ENCODE data around the gene SEC31A. TPM values are rescaled to one million over a fixed set of nuclear protein-coding genes. Genes with fewer than 3 reads are reported as not detected.
"Not testable (repeated sequence)": the region's sequence is repeated elsewhere in the genome, so short reads cannot be mapped to it uniquely, and the experiment has no call there.

SEC31A gene
- total and polyA plus RNA-seq, 2 donors = 109 to 522 TPM

- no peaks in the 10 kb centered on the region for H3K4me1 ChIP-seq (ENCODE audit: insufficient read depth)
- 98% methylated on average over 5 of the region's 5 CpGs for WGBS
- no peak overlapping the region for H3K4me3 ChIP-seq (ENCODE audit: low read depth, low read length)
- DNase-seq (ENCODE audit: extremely low spot score) = no peak
- H3K27ac ChIP-seq (ENCODE audit: low read depth) = no peak overlapping the region
- H3K36me3 ChIP-seq (ENCODE audit: insufficient read depth) = no peaks in the 10 kb centered on the region
These were observed 22.4 kb downstream of the SEC31A start for GRCh38 chr4:82868572-82868971.

GRCh38 chr4:82866706-82867385 lies 24.1 kb downstream of the SEC31A start:
- Histone ChIP-seq H3K27ac (ENCODE audit: low read depth) (no peak overlapping the region), H3K36me3 (ENCODE audit: insufficient read depth) (no peaks in the 10 kb centered on the region), H3K4me1 (ENCODE audit: insufficient read depth) (no peaks in the 10 kb centered on the region), H3K4me3 (ENCODE audit: low read depth, low read length) (no peak overlapping the region)
- DNase-seq (ENCODE audit: extremely low spot score) = no peak
- 62% methylated on average over 8 of the region's 8 CpGs for WGBS

- H3K36me3 ChIP-seq (ENCODE audit: insufficient read depth); H3K4me1 ChIP-seq (ENCODE audit: insufficient read depth); H3K27ac ChIP-seq (ENCODE audit: low read depth); DNase-seq (ENCODE audit: extremely low spot score); H3K4me3 ChIP-seq (ENCODE audit: low read depth, low read length): not testable (repeated sequence)
- 65% methylated on average over 6 of the region's 6 CpGs for WGBS
These were observed 24.9 kb downstream of the SEC31A start for GRCh38 chr4:82866033-82866432.

- no peak overlapping the region for H3K4me3 ChIP-seq (ENCODE audit: low read depth, low read length)
- H3K27ac ChIP-seq (ENCODE audit: low read depth) = no peak overlapping the region
- 39% methylated on average over 1 of the region's 1 CpG for WGBS
- no peaks in the 10 kb centered on the region for H3K36me3 ChIP-seq (ENCODE audit: insufficient read depth)
- DNase-seq (ENCODE audit: extremely low spot score) = no peak
- no peaks in the 10 kb centered on the region for H3K4me1 ChIP-seq (ENCODE audit: insufficient read depth)
These were observed 25.4 kb downstream of the SEC31A start for GRCh38 chr4:82865592-82865991.

GRCh38 chr4:82864336-82864979 lies 26.5 kb downstream of the SEC31A start:
- H3K4me1 ChIP-seq (ENCODE audit: insufficient read depth) = no peaks in the 10 kb centered on the region
- H3K4me3 ChIP-seq (ENCODE audit: low read depth, low read length) = no peak overlapping the region
- no peak overlapping the region for H3K27ac ChIP-seq (ENCODE audit: low read depth)
- no peak for DNase-seq (ENCODE audit: extremely low spot score)
- no peaks in the 10 kb centered on the region for H3K36me3 ChIP-seq (ENCODE audit: insufficient read depth)
- 85% methylated on average over 6 of the region's 6 CpGs for WGBS

- Histone ChIP-seq H3K36me3 (ENCODE audit: insufficient read depth) (peaks cover 1% of the 10 kb centered on the region), H3K4me1 (ENCODE audit: insufficient read depth) (no peaks in the 10 kb centered on the region), H3K27ac (ENCODE audit: low read depth) (no peak overlapping the region), H3K4me3 (ENCODE audit: low read depth, low read length) (no peak overlapping the region)
- DNase-seq (ENCODE audit: extremely low spot score) = no peak
These were observed 29.4 kb downstream of the SEC31A start for GRCh38 chr4:82861529-82861928.

GRCh38 chr4:82860487-82860886 lies 30.5 kb downstream of the SEC31A start:
- not testable (repeated sequence) for H3K27ac ChIP-seq (ENCODE audit: low read depth); DNase-seq (ENCODE audit: extremely low spot score); H3K4me1 ChIP-seq (ENCODE audit: insufficient read depth); H3K4me3 ChIP-seq (ENCODE audit: low read depth, low read length); H3K36me3 ChIP-seq (ENCODE audit: insufficient read depth)
- 97% methylated on average over 2 of the region's 2 CpGs for WGBS

- no peaks in the 10 kb centered on the region for H3K4me1 ChIP-seq (ENCODE audit: insufficient read depth)
- peaks cover 3% of the 10 kb centered on the region for H3K36me3 ChIP-seq (ENCODE audit: insufficient read depth)
- H3K27ac ChIP-seq (ENCODE audit: low read depth) = no peak overlapping the region
- DNase-seq (ENCODE audit: extremely low spot score) = no peak
- H3K4me3 ChIP-seq (ENCODE audit: low read depth, low read length) = no peak overlapping the region
- WGBS = 66% methylated on average over 5 of the region's 5 CpGs
These were observed 38.1 kb downstream of the SEC31A start for GRCh38 chr4:82852751-82853285.

GRCh38 chr4:82851885-82852750 lies 38.8 kb downstream of the SEC31A start:
- H3K36me3 ChIP-seq (ENCODE audit: insufficient read depth) = peaks cover 3% of the 10 kb centered on the region
- DNase-seq (ENCODE audit: extremely low spot score) = no peak
- H3K4me3 ChIP-seq (ENCODE audit: low read depth, low read length) = no peak overlapping the region
- no peak overlapping the region for H3K27ac ChIP-seq (ENCODE audit: low read depth)
- no peaks in the 10 kb centered on the region for H3K4me1 ChIP-seq (ENCODE audit: insufficient read depth)
- WGBS = 91% methylated on average over 1 of the region's 1 CpG

GRCh38 chr4:82851318-82851717 lies 39.6 kb downstream of the SEC31A start:
- DNase-seq (ENCODE audit: extremely low spot score) = no peak
- H3K27ac ChIP-seq (ENCODE audit: low read depth) = no peak overlapping the region
- no peak overlapping the region for H3K4me3 ChIP-seq (ENCODE audit: low read depth, low read length)
- 99% methylated on average over 2 of the region's 2 CpGs for WGBS
- no peaks in the 10 kb centered on the region for H3K4me1 ChIP-seq (ENCODE audit: insufficient read depth)
- H3K36me3 ChIP-seq (ENCODE audit: insufficient read depth) = peaks cover 6% of the 10 kb centered on the region

GRCh38 chr4:82850684-82851083 lies 40.3 kb downstream of the SEC31A start:
- Histone ChIP-seq H3K4me3 (ENCODE audit: low read depth, low read length) (no peak overlapping the region), H3K4me1 (ENCODE audit: insufficient read depth) (no peaks in the 10 kb centered on the region), H3K27ac (ENCODE audit: low read depth) (no peak overlapping the region), H3K36me3 (ENCODE audit: insufficient read depth) (peaks cover 6% of the 10 kb centered on the region)
- no peak for DNase-seq (ENCODE audit: extremely low spot score)

GRCh38 chr4:82848706-82849105 lies 42.2 kb downstream of the SEC31A start:
- WGBS = 92% methylated on average over 3 of the region's 3 CpGs

GRCh38 chr4:82842593-82842992 lies 48.4 kb downstream of the SEC31A start:
- no peaks in the 10 kb centered on the region for H3K4me1 ChIP-seq (ENCODE audit: insufficient read depth)
- H3K4me3 ChIP-seq (ENCODE audit: low read depth, low read length) = no peak overlapping the region
- peaks cover 6% of the 10 kb centered on the region for H3K36me3 ChIP-seq (ENCODE audit: insufficient read depth)
- no peak overlapping the region for H3K27ac ChIP-seq (ENCODE audit: low read depth)
- DNase-seq (ENCODE audit: extremely low spot score) = no peak

More at GRCh38 chr4:82848706-82849105, 42.2 kb downstream of the SEC31A start:
- no peak for DNase-seq (ENCODE audit: extremely low spot score)
- no peaks in the 10 kb centered on the region for H3K4me1 ChIP-seq (ENCODE audit: insufficient read depth)
- H3K4me3 ChIP-seq (ENCODE audit: low read depth, low read length) = no peak overlapping the region
- H3K27ac ChIP-seq (ENCODE audit: low read depth) = no peak overlapping the region
- H3K36me3 ChIP-seq (ENCODE audit: insufficient read depth) = peaks cover 7% of the 10 kb centered on the region

GRCh38 chr4:82839624-82840023 lies 51.3 kb downstream of the SEC31A start:
- WGBS = 45% methylated on average over 1 of the region's 1 CpG
- Histone ChIP-seq H3K4me3 (ENCODE audit: low read depth, low read length) (no peak overlapping the region), H3K36me3 (ENCODE audit: insufficient read depth) (peaks cover 2% of the 10 kb centered on the region), H3K4me1 (ENCODE audit: insufficient read depth) (no peaks in the 10 kb centered on the region), H3K27ac (ENCODE audit: low read depth) (no peak overlapping the region)
- no peak for DNase-seq (ENCODE audit: extremely low spot score)

Measured in urinary bladder (tissue), 4 donors.